Hepatocyte (in vitro differentiated cells): ENCODE measurements around the gene FEM1C.

ENCODE experiments used
- CTCF ChIP-seq: fragments of 200-600 bp; sonication (generic); IDR thresholded peaks from 2 replicates; pipeline ENCODE4 v1.5.1; 2016; ENCODE audit warnings: antibody characterized with exemption, mild to moderate bottlenecking; ENCODE audit not compliant: poor library complexity
- EZH2 ChIP-seq: fragments of 200-600 bp; sonication (generic); IDR thresholded peaks from 2 replicates; pipeline ENCODE4 v1.6.1; 2016; ENCODE audit warnings: antibody characterized with exemption, mild to moderate bottlenecking, borderline replicate concordance

- no peak for TF ChIP-seq CTCF
- no peak for TF ChIP-seq EZH2
Observed at GRCh38 chr5:115471345-115472063, 73.1 kb downstream of the FEM1C start.
